Cardiac muscle cell (in vitro differentiated cells and primary cell): ENCODE measurements around the gene MED13. TPM values are rescaled to one million over a fixed set of nuclear protein-coding genes. Genes with fewer than 3 reads are reported as not detected.
A peak's percentile ranks its signal among the peaks of the same experiment; 100 is the strongest.
"Not testable (repeated sequence)": the region's sequence is repeated elsewhere in the genome, so short reads cannot be mapped to it uniquely, and the experiment has no call there.

ENCODE experiments used
- DNase-seq, 2 donors: peaks; one replicate each; pipeline versions ENCODE4 v3.0.0 to v3.0.0-alpha.2; 2010 to 2017; ENCODE audit warnings: low read depth in 1 of 2, low spot score in 1 of 2
- H3K27ac ChIP-seq: fragments of 200-600 bp; sonication (generic); 2 replicates; pipeline ENCODE4 v1.5.1; 2016
- H3K27me3 ChIP-seq: fragments of 200-600 bp; sonication (generic); 2 replicates; pipeline ENCODE4 v1.6.0; 2016; ENCODE audit warnings: control low read depth
- H3K36me3 ChIP-seq: fragments of 200-600 bp; sonication (generic); 2 replicates; pipeline ENCODE4 v1.5.1; 2016; ENCODE audit warnings: control low read depth
- H3K4me1 ChIP-seq: fragments of 200-600 bp; sonication (generic); 2 replicates; pipeline ENCODE4 v1.8.1; 2017; ENCODE audit warnings: low read depth, mild to moderate bottlenecking, mixed run types
- H3K4me3 ChIP-seq: fragments of 200-600 bp; sonication (generic); 2 replicates; pipeline ENCODE4 v1.5.1; 2016; ENCODE audit warnings: mild to moderate bottlenecking
- H3K9me3 ChIP-seq: fragments of 200-600 bp; sonication (generic); 2 replicates; pipeline ENCODE4 v1.5.1; 2017; ENCODE audit warnings: low read depth, mild to moderate bottlenecking, control low read depth
- CTCF ChIP-seq: IDR thresholded peaks from 2 replicates; pipeline ENCODE4 v1.5.1; 2012; ENCODE audit warnings: low read depth, mild to moderate bottlenecking, low read length
- polyA plus RNA-seq: library from polyadenylated mRNA; unstranded; fragments of >200 nt; fragmentation: Nextera tagmentation; extraction: Ambion mirVana; gene quantifications from 2 replicates; pipeline ENCODE4 v1.2.1, GENCODE V29; 2016
- total RNA-seq: library from RNA; depleted of rRNA; stranded (reverse); fragments of >200 nt; gene quantifications from 2 replicates; pipeline ENCODE4 v1.2.3, GENCODE V29; 2016

Gene MED13
- total and polyA plus RNA-seq, 2 experiments from 2014 or later = 3.3 to 26.9 TPM

- H3K4me1 ChIP-seq = peaks cover 5% of the 10 kb centered on the region
- H3K27me3 ChIP-seq = no peaks in the 10 kb centered on the region
- H3K9me3 ChIP-seq = no peaks in the 10 kb centered on the region
- peak within 1 kb of the TSS; percentile 86 for H3K4me3 ChIP-seq
- DNase-seq = peak; percentile 94 to 97
- peak within 1 kb of the TSS; percentile 88 for H3K27ac ChIP-seq
- TF ChIP-seq CTCF = no peak
- H3K36me3 ChIP-seq = peaks cover 16% of the 10 kb centered on the region
Measured at GRCh38 chr17:61927208-61928100, 137.6 kb downstream of the MED13 start, which contains the start of gene INTS2. Gene INTS2, minus strand, starts transcription at chr17:61927982. Its CDS starts 1,338 bp downstream, at chr17:61926644.

GRCh38 chr17:61926826-61927207, 138.3 kb downstream of the MED13 start:
- no peaks in the 10 kb centered on the region for H3K9me3 ChIP-seq
- H3K4me1 ChIP-seq = peaks cover 5% of the 10 kb centered on the region
- H3K27ac ChIP-seq = peak overlapping the region; percentile 88
- DNase-seq = no peak
- H3K27me3 ChIP-seq = no peaks in the 10 kb centered on the region
- H3K36me3 ChIP-seq = peaks cover 16% of the 10 kb centered on the region
- TF ChIP-seq CTCF = no peak
- peak overlapping the region; percentile 86 for H3K4me3 ChIP-seq

- H3K27me3 ChIP-seq, H3K9me3 ChIP-seq, H3K27ac ChIP-seq, DNase-seq, H3K4me1 ChIP-seq, H3K4me3 ChIP-seq: not testable (repeated sequence)
- peaks cover 27% of the 10 kb centered on the region for H3K36me3 ChIP-seq
Measured at GRCh38 chr17:61915162-61915561, 149.9 kb downstream of the MED13 start.

- H3K9me3 ChIP-seq = no peaks in the 10 kb centered on the region
- DNase-seq = no peak
- no peak overlapping the region for H3K4me3 ChIP-seq
- H3K27me3 ChIP-seq = no peaks in the 10 kb centered on the region
- H3K27ac ChIP-seq = no peak overlapping the region
- no peak for TF ChIP-seq CTCF
- no peaks in the 10 kb centered on the region for H3K4me1 ChIP-seq
- H3K36me3 ChIP-seq = peaks cover 49% of the 10 kb centered on the region
Measured at GRCh38 chr17:61908292-61909037, 156.6 kb downstream of the MED13 start.

- no peak overlapping the region for H3K4me3 ChIP-seq
- TF ChIP-seq CTCF = no peak
- H3K4me1 ChIP-seq = no peaks in the 10 kb centered on the region
- no peak overlapping the region for H3K27ac ChIP-seq
- DNase-seq = no peak
- peaks cover 52% of the 10 kb centered on the region for H3K36me3 ChIP-seq
- H3K27me3 ChIP-seq = no peaks in the 10 kb centered on the region
- H3K9me3 ChIP-seq = no peaks in the 10 kb centered on the region
Measured at GRCh38 chr17:61907361-61907760, 157.7 kb downstream of the MED13 start.
